Pancreas (tissue), 10 donors: ENCODE results near the gene ADAM33. TPM values are rescaled to one million over a fixed set of nuclear protein-coding genes. Genes with fewer than 3 reads are reported as not detected.

Experiments used
- ATAC-seq, 4 donors: fragments of 200-7000 bp; cut with Tn5 transposase; one replicate each; pipeline versions ENCODE4 v1.8.0 to v1.9.1; 2020; ENCODE audit warnings: mild to moderate bottlenecking in 4 of 4, moderate library complexity in 4 of 4
- DNase-seq, 6 donors: peaks; one replicate each; pipeline ENCODE4 v3.0.0-alpha.2; 2020
- FAIRE-seq: peaks from 2 replicates; lab custom pipeline; 2012; peaks lifted over from hg19 to GRCh38; lab: Jason Lieb, UNC
- H3K27ac ChIP-seq, 4 donors: fragments of 200-600 bp; sonication (generic); 1 replicate in 3 of 4; 2 replicates in 1 of 4; pipeline versions ENCODE4 v1.5.0 to v1.8.0; 2020
- H3K27me3 ChIP-seq, 4 donors: fragments of 200-600 bp; one replicate each; pipeline ENCODE4 v1.8.0; 2021
- H3K36me3 ChIP-seq, 3 donors: fragments of 200-600 bp; sonication (generic) in 1 of 3; one replicate each; pipeline versions ENCODE4 v1.5.0 to v1.8.0; 2020 to 2021
- H3K4me1 ChIP-seq, 3 donors: fragments of 200-600 bp; one replicate each; pipeline ENCODE4 v1.8.0; 2021
- H3K4me3 ChIP-seq, 4 donors: fragments of 200-600 bp; sonication (generic) in 2 of 4; one replicate each; pipeline versions ENCODE4 v1.5.0 to v1.8.0; 2020 to 2021
- H3K9me3 ChIP-seq, 4 donors: fragments of 200-600 bp; one replicate each; pipeline ENCODE4 v1.8.0; 2021
- WGBS, 2 donors: extraction: QIAGEN DNeasy Blood & Tissue Kit; methylation state at CpG; one replicate each; pipeline ENCODE4 v1.1.7; 2013; 5-methylcytosine and 5-hydroxymethylcytosine counted together
- intact Hi-C, 3 donors: fragments of 100-400 bp; cut with DNase I; formaldehyde crosslinking; loops; one replicate each; pipeline versions ENCODE4 v1.11.1 to v1.14.2; 2022
- polyA plus RNA-seq, 2 donors: library from polyadenylated mRNA; stranded (reverse); fragments of 200-250 nt; gene quantifications; one replicate each; pipeline ENCODE4 v1.2.3, GENCODE V29; 2013
- total RNA-seq, 6 donors: library from RNA; stranded (reverse); fragmentation: NEBNext Ultra II Directional in 4 of 6; extraction: Animal tissue kit (Norgen Biotek cat#: 25700) in 4 of 6; gene quantifications; one replicate each; pipeline versions ENCODE4 v1.2.1 to v1.2.4, GENCODE V29; 2021 to 2023
- TF ChIP-seq, protein P1 (sequence below), 4 donors: fragments of 200-600 bp; sonication (generic) in 3 of 4; IDR thresholded peaks; one replicate each; pipeline versions ENCODE4 v1.5.0 to v1.8.0; 2021; ENCODE audit warnings: antibody characterized with exemption in 4 of 4
- donor health status: healthy with polysubstance abuse.
- donor health status: DM: no; HTN: no; CAD: no; lungs with moderate emphysema.
- donor health status: DM: no; HTN: no; CAD: no.
- donor health status: control.
- donor health status: control.
- donor health status: Bipolar disorder and iron deficiency.
- donor health status: DM: yes; HTN: yes; CAD: no.
- donor health status: DM: no; HTN: no; CAD: no.
- donor health status: DM: no; HTN: no; CAD: no.
- donor health status: DM: yes; HTN: yes; CAD: no.

Gene ADAM33
- total and polyA plus RNA-seq, 8 donors, result 0.67 to 20.9 (median 3.1) TPM

DNA sequence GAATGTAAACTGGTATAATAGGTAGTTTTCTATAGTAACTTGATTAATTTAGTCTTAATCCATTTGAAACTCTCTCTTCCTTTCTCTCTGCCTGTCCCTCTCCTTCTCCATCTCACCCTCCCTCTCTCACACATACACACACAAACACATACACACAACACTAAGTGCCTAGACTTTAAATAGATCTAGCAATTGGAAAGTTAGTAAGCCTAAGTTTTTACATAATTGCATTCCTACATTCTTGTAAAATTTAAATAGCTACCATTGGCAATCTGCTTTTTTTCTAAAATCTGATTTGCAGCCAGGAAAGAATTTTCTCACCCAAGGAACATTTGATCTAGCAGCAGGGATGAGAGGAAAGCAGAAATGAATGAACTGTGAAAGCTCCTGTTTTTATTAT lies 34.3 kb downstream of the ADAM33 start:
- no peak for DNase-seq
- Histone ChIP-seq H3K9me3 (no peaks in the 10 kb centered on the region), H3K27ac (no peak overlapping the region), H3K27me3 (no peaks in the 10 kb centered on the region), H3K4me3 (no peak overlapping the region), H3K4me1 (peaks cover 0 to 14% (median 10%) of the 10 kb centered on the region in 3 donors), H3K36me3 (peaks cover 0 to 25% (median 0%) of the 10 kb centered on the region in 3 donors)
- ATAC-seq, result no peak
- FAIRE-seq, result no peak
- intact Hi-C loops, result no loop called here
- TF ChIP-seq, protein P1, sequence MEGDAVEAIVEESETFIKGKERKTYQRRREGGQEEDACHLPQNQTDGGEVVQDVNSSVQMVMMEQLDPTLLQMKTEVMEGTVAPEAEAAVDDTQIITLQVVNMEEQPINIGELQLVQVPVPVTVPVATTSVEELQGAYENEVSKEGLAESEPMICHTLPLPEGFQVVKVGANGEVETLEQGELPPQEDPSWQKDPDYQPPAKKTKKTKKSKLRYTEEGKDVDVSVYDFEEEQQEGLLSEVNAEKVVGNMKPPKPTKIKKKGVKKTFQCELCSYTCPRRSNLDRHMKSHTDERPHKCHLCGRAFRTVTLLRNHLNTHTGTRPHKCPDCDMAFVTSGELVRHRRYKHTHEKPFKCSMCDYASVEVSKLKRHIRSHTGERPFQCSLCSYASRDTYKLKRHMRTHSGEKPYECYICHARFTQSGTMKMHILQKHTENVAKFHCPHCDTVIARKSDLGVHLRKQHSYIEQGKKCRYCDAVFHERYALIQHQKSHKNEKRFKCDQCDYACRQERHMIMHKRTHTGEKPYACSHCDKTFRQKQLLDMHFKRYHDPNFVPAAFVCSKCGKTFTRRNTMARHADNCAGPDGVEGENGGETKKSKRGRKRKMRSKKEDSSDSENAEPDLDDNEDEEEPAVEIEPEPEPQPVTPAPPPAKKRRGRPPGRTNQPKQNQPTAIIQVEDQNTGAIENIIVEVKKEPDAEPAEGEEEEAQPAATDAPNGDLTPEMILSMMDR (IDR thresholded peaks at IDR 0.05), result no peak

DNA sequence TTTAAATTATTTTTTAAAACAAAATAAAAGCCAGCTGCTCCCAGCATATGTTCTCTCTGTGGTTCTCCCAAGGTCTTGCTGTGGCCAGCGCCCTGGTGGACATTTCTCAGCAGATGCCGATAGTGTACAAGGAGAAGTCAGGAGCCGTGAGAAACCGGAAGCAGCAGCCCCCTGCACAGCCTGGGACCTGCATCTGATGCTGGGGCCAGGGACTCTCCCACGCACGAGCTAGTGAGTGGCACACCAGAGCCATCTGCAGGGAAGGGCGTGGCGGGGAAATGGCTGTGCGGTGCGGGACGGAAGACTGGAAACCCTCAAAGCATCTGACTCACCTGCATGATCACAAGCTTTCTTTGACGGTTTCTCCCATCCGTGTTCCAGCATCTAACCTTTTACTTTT lies 35.2 kb downstream of the ADAM33 start:
- no peak overlapping the region for H3K4me3 ChIP-seq
- intact Hi-C loops, result no loop called here
- no peaks in the 10 kb centered on the region for H3K27me3 ChIP-seq
- H3K4me1 ChIP-seq, result peaks cover 0 to 7% (median 7%) of the 10 kb centered on the region in 3 donors
- 90 to 94% methylated on average over 13 of the region's 13 CpGs for WGBS, 2 donors
- H3K9me3 ChIP-seq, result no peaks in the 10 kb centered on the region
- FAIRE-seq, result no peak
- DNase-seq, result no peak
- no peak for ATAC-seq
- TF ChIP-seq, protein P1 (IDR thresholded peaks at IDR 0.05), result no peak
- H3K36me3 ChIP-seq, result peaks cover 0 to 25% (median 0%) of the 10 kb centered on the region in 3 donors
- no peak overlapping the region for H3K27ac ChIP-seq

DNA sequence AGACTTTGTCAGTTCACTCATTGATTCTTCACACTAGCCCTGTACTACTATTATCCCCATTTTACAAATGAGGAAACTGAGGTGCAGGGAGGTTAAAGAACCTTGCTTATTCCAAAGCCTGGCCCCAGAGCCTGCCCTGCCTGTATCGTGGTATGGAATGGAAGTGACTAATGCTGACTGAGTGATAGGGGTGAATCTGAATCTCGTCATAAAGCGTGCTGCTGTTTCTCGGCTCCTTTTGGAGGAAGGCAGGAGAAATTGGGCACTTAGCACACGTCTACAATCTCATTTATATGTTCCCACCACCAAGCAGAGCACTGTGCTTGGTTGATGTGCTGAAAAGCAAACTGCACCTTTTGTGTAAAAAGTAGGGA lies 35.8 kb downstream of the ADAM33 start:
- Histone ChIP-seq H3K4me3 (no peak overlapping the region), H3K36me3 (peaks cover 0 to 25% (median 0%) of the 10 kb centered on the region in 3 donors), H3K4me1 (peaks cover 0 to 2% (median under 1%) of the 10 kb centered on the region in 3 donors), H3K27ac (no peak overlapping the region), H3K9me3 (no peaks in the 10 kb centered on the region), H3K27me3 (no peaks in the 10 kb centered on the region)
- WGBS, 2 donors, result 89 to 91% methylated on average over 5 of the region's 5 CpGs
- intact Hi-C loops, result no loop called here
- TF ChIP-seq, protein P1 (IDR thresholded peaks at IDR 0.05), result no peak
- DNase-seq, result no peak
- no peak for ATAC-seq
- no peak for FAIRE-seq

DNA sequence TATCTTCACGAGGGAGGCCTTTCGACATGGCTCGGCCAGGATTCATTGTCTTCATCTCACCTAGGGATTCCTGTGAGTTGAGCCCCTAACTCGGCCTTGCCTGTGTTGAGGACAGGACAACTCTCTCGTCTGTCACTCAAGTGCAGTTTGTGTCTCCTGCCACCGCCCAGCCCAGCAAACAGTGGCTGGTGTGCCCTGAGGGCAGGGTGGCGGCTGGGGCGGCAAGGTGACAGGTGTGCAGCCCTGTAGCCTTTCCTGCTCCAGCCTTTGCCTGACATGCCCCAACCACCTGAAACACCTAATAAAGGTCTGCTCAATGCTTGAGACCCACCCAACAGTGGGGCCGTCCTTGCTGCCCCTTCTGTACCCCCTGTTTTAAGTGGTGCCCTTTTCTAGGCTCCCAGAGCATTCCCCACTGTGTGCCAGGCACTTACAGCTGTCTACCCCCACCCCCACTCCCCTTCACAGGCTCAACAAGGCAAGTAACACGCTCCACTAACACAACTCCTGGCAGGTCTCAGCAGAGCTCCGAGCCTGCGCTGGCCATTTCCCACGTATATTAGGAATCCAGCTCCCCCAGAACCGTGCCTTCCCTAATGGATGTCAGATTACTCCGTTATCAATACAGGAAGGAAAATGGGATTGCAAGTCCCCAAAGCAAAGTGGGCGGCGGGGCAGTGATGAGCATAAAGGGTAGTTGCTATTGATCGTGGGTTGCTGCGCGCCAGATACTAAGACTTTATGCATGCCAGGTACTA lies 36.3 kb downstream of the ADAM33 start:
- Histone ChIP-seq H3K9me3 (no peaks in the 10 kb centered on the region), H3K27ac (no peak overlapping the region), H3K4me1 (no peaks in the 10 kb centered on the region), H3K36me3 (peaks cover 0 to 25% (median 0%) of the 10 kb centered on the region in 3 donors), H3K4me3 (no peak overlapping the region), H3K27me3 (no peaks in the 10 kb centered on the region)
- DNase-seq (no peak), ATAC-seq (no peak), FAIRE-seq (no peak)
- WGBS, 2 donors, result 93 to 94% methylated on average over 20 of the region's 20 CpGs
- TF ChIP-seq, protein P1 (IDR thresholded peaks at IDR 0.05), result no peak
- intact Hi-C loops, result no loop called here

DNA sequence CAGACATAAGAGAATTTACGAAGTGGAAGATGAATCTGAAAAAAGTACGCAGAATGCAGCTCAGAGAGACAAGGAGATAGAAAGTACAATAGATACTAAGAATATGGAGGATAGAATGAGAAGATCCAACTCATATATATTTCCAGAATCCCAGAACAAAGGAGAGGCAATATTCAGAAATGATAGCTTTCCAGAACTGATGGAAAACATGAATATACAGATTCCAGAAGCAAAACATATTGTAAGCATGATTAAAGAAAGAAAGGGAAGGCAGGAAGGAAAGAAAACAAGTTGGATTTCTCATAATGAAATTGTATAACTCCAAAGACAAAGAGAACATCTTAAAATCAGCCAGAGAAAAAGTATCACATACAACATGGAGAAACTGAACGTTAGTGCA lies 41.6 kb downstream of the ADAM33 start:
- ATAC-seq (no peak), DNase-seq (no peak), FAIRE-seq (no peak)
- Histone ChIP-seq H3K4me1 (no peaks in the 10 kb centered on the region), H3K36me3 (peaks cover 0 to 15% (median 0%) of the 10 kb centered on the region in 3 donors), H3K27ac (no peak overlapping the region), H3K4me3 (no peak overlapping the region), H3K27me3 (no peaks in the 10 kb centered on the region), H3K9me3 (no peaks in the 10 kb centered on the region)
- intact Hi-C loops, result no loop called here
- 84 to 97% methylated on average over 3 of the region's 3 CpGs for WGBS, 2 donors
- TF ChIP-seq, protein P1 (IDR thresholded peaks at IDR 0.05), result no peak
